ENCODE results near the gene SH3RF3.

- no peak for TF ChIP-seq SUZ12 (IDR thresholded peaks at IDR 0.05; ENCODE audit: extremely low read depth, insufficient read depth, insufficient read length)
- TF ChIP-seq YY1 (IDR thresholded peaks at IDR 0.05; ENCODE audit: insufficient read depth, insufficient read length) = no peak
- TF ChIP-seq ZNF274 (IDR thresholded peaks at IDR 0.05; ENCODE audit: low read depth, low read length) = no peak
Observed at GRCh38 chr2:109532728-109533076, 403.7 kb downstream of the SH3RF3 start.

Measured in NT2/D1 (cell line).